ENCODE measurements around the gene ADARB2.

ADARB2 gene

DNA sequence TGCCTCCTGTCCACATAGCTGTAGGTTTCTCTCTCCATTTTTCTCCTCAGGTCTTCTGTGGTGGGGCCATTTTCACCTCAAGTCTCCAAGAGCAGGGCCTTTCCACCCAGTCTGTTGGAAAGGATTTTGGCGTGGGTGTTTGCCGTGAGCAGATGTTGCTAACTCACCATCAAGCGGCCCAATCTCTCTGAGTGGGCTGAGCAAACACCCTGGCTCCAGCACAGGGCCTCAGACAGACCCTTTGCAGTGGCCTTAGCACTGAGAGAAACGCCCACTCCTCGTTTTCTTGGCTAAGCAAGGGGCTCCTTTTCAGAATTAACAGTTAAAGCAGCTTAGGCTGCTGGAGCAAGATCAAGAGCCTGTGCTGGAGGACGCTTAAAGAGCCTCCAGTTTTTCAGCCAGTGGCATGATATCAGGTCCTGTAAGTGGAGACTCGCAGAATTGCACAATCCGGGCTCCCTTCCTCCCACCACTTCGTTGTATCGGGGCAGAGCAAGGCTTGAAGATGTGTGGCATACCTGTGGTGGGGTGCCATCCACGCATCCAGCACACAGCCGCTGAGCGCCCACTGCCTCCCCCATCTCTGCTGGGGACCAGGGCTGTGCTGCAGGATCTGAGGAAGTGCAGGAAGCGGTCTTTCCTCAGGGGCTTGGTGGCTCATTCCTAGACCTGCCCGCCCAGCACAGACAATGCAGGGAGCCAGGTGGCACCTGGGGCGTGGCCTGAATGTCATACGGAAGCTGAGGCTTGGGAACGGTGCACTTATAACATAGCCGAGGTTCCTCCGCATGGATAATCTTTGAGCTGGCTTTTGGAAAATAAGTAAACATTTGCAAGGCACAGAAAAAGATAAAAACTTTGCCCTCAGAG lies 142.7 kb downstream of the ADARB2 start:
- no peak for DNase-seq (ENCODE audit: low spot score)

- no peak for DNase-seq (ENCODE audit: low spot score)
These were observed 145.6 kb downstream of the ADARB2 start for GRCh38 chr10:1591742-1592141.

DNA sequence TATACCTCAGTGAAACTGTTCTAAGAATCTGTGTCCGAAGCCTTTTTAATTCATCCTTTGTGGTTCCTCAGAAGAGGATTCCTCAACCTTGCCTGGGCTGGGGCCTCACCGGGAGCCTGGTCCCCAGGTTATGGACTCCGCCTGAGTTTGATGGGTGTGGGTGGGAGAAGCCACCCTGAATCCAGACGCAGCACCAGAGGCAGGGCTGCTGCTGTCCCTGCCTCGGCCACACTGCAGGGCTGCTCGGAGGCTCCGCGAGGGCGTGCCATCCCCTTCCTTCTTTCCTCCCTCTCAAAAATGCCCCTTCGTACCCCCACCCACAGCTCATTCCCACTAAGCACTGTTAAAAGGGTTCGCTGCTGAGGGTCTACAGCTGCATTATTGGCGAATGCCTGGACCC lies 146.3 kb downstream of the ADARB2 start:
- no peak for DNase-seq (ENCODE audit: low spot score)

- no peak for DNase-seq (ENCODE audit: low spot score)
These were observed 148.1 kb downstream of the ADARB2 start for GRCh38 chr10:1589257-1589656.

GRCh38 chr10:1582739-1583138 lies 154.6 kb downstream of the ADARB2 start:
- DNase-seq (ENCODE audit: low spot score), result no peak

GRCh38 chr10:1581189-1581588 lies 156.1 kb downstream of the ADARB2 start:
- DNase-seq (ENCODE audit: low spot score), result no peak

- no peak for DNase-seq (ENCODE audit: low spot score)
These were observed 157.7 kb downstream of the ADARB2 start for GRCh38 chr10:1579671-1580070.

- DNase-seq (ENCODE audit: low spot score), result no peak
These were observed 158.2 kb downstream of the ADARB2 start for GRCh38 chr10:1579141-1579491.

- no peak for DNase-seq (ENCODE audit: low spot score)
These were observed 158.8 kb downstream of the ADARB2 start for GRCh38 chr10:1578392-1579140.

DNA sequence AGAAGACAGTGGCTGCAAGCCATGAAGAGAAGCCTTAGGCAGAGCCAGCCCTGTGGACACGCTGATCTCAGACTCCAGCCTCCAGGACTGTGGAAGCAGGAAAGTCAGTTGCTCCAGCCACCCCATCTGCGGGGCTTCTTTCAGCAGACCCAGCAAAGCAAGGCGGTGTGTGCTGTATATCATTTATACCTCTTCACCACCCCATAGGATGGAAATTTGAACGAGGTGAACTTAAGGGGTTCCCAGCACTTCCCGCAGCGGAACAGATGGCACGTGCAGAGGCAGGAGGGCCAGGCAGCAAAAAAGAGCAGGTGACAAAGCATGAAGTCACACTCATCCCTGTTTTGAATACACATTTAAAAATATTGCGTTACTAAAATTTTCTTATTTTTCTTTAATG lies 159.4 kb downstream of the ADARB2 start:
- DNase-seq (ENCODE audit: low spot score), result no peak

DNA sequence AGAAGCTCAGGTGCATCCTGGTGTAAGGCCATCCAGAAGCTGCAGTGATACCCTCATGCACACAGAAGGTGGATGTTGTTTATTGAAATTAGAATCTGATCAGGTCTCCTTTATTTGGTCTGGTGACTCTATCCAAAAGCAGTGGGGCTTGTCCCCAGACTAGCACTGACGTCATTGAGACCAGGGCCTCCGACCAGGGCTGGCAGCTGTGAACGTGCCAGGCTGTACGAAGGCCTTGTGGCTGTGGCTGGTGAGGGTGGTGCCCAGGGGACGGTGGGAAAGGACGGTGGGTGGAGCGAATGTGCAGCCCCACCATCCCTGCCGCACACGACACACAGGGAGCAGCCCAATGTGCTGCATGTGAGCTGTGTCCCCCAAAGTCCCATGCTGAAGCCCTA lies 160.0 kb downstream of the ADARB2 start:
- no peak for DNase-seq (ENCODE audit: low spot score)

DNA sequence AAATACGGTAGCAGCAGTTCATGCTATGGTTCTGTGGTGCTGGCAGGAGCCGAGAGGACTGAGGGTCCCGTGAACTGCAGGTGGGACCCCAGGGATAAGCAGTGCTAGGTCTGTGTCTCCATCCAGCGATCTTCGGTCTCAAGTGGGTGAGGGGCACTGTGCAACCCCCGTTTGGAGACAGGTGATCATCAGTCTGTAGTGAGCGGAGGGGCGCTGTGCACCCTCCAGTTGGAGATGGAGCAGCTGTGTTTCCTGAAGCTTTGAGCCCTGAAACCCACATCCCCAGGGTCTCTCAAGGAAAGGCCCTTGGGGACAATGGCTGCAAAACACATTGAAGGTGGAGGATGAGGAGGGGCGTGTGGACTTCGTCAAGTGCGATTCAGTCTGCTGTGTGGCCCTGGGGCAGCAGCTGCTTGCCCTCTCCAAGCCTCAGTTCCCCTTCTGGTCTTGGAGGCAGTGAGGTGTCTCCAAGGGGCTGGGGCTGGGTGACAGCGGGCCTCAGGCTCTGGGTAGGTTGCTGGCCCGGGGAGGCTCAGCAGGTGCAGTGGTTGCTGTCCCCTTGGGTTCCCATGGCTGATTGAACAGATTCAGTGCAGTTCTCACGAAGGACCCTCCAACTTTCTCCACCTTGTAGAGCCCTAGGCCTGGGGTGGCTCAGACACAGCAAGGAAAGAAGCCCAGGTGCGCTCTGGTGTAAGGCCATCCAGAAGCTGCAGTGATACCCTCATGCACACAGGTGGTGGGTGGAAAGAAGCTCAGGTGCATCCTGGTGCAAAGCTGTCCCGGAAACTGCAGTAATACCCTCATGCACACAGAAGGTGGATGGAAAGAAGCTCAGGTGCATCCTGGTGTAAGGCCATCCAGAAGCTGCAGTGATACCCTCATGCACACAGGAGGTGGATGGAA lies 160.6 kb downstream of the ADARB2 start:
- no peak for DNase-seq (ENCODE audit: low spot score)

- DNase-seq (ENCODE audit: low spot score), result no peak
These were observed 161.7 kb downstream of the ADARB2 start for GRCh38 chr10:1575481-1576244.

DNA sequence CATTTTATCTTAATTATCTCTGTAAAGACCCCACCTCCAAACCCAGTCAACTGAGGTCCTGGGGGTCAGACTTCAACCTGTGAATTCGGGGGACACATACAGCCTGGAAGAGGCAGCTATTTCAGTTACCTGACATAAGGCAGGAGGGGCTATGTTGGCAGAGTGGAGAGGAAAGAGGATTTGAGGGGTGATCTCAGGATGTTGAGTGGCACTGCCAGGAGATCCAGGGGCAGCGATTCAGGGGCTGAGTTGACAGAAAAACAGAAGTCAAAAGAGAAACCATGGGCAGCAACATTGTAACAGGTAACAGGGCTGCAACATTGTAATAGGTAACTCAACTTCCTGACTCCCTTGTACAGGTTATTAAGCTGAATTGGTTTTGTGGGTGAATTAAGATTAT lies 162.6 kb downstream of the ADARB2 start:
- no peak for DNase-seq (ENCODE audit: low spot score)

DNA sequence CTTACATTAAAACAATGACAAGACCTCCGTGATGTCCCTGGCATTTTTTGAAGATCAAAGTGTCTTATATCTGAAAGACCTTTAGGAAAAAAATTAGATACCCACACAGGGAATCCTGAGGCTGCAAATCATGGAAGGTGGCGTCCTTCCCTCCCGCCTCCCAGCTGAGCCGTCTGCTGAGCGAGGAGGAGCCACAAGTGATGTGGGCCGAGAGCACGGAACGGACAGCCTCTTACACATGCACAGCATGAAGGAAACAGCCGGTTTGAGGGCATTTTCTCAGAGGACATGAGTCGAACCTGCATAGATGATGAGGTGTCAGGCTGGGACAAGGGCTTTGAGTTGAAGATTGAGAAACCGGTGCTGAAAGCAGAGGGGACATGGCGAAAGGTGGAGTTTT lies 163.3 kb downstream of the ADARB2 start:
- DNase-seq (ENCODE audit: low spot score), result no peak

DNA sequence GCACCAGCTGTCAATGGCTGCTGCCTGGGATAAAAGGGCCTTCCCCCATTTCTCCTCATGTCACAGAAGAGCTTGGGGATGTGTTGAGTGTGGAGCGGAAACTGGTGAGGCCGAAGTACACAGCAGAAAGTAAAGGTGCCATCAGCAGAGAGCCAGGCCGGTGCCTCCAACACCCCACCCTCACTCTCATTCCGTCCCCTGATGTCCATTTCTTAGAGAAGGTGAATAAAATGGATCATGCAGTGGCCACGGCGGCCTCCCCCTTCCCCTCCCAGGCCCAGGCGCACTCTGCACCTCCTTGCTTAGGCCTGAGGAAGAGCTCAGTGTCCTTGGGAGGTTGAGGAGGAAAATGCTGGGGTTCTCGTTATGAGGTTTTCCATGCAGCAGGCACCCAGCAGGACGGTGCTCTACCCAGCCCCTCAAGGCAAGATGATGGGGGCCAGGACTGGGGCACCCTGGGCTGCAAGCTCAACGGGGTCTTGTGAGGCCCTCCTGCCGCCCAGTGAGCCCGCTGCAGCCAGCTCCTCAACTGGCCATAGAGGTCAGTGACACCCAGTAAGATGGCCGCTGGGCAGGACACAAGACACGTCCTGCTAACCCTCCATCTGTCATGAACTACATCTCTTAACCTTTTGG lies 163.9 kb downstream of the ADARB2 start:
- no peak for DNase-seq (ENCODE audit: low spot score)

- no peak for DNase-seq (ENCODE audit: low spot score)
These were observed 164.6 kb downstream of the ADARB2 start for GRCh38 chr10:1572519-1573333.

DNA sequence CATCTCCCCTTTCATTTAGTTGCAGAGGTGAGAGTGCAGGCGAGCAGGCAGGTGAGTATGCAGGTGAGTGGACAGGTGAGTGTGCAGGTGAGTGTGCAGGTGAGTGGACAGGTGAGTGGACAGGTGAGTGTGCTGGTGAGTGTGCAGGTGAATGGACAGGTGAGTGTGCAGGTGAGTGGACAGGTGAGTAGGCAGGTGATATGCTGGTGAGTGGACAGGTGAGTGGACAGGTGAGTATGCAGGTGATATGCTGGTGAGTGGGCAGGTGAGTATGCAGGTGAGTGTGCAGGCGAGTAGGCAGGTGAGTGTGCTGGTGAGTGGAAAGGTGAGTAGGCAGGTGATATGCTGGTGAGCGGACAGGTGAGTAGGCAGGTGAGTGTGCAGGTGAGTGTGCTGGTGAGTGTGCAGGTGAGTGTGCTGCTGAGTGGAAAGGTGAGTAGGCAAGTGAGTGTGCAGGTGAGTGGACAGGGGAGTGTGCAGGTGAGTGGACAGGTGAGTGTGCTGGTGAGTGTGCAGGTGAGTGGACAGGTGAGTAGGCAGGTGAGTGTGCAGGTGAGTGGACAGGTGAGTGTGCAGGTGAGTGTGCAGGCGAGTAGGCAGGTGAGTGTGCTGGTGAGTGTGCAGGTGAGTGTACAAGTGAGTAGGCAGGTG lies 165.6 kb downstream of the ADARB2 start:
- DNase-seq (ENCODE audit: low spot score), result no peak

DNA sequence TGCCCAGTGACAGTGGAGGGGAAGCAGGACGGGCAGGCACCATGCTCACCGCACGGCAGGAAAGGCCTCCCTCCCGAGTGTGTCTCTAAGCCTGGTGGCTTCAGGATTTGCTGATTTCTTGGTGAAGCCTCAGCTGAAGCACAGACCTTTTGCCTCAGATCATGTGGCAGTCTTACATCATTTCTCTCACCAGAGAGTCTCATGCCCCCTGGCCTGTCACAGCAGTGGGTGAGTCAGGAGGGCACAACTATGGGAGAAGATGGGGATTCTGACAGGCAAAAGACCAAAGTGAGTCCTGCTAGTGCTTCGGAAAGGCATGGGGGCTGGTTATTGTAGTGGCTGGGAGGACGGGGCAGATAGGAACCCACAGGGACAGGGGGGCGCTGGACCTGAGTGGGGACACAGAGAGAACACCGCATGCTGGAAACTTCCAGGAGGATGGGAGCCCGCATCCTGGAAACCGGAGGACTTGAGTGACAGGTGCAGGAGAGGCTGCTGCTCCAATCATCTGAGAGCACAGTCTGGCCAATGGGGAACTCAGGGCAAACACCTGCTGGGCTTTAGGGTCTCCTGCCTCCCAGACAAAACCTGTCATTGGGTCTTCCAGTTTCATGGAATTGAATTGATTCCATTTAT lies 166.8 kb downstream of the ADARB2 start:
- DNase-seq (ENCODE audit: low spot score), result no peak

All from LoVo (cell line).